DND-41 (cell line): ENCODE data around the gene JAKMIP1.

Source experiments
- ATAC-seq: fragments of 200-7000 bp; cut with Tn5 transposase; 3 replicates; pipeline ENCODE4 v1.9.1; 2021; ENCODE audit warnings: low read depth; ENCODE audit not compliant: insufficient read depth
- DNase-seq: peaks from one replicate; pipeline ENCODE4 v3.0.0-alpha.2; 2020
- H2AFZ ChIP-seq: 2 replicates; pipeline ENCODE4 v1.6.0; 2012; ENCODE audit warnings: low read depth, low read length
- H3K27ac ChIP-seq: 2 replicates; pipeline ENCODE4 v1.5.1; 2012; ENCODE audit warnings: low read length, inconsistent platforms
- H3K27me3 ChIP-seq: fragments of 200-600 bp; sonication (generic); 2 replicates; pipeline ENCODE4 v1.6.0; 2012; ENCODE audit warnings: low read length, mild to moderate bottlenecking, inconsistent platforms; ENCODE audit not compliant: insufficient read depth, poor library complexity
- H3K36me3 ChIP-seq: 2 replicates; pipeline ENCODE4 v1.5.1; 2012; ENCODE audit warnings: low read length, inconsistent platforms; ENCODE audit not compliant: insufficient read depth
- H3K4me1 ChIP-seq: 2 replicates; pipeline ENCODE4 v1.5.1; 2012; ENCODE audit warnings: mild to moderate bottlenecking, low read length; ENCODE audit not compliant: insufficient read depth
- H3K4me2 ChIP-seq: 2 replicates; pipeline ENCODE4 v1.6.0; 2012; ENCODE audit warnings: mild to moderate bottlenecking, moderate library complexity, low read length, inconsistent platforms; ENCODE audit not compliant: insufficient read depth
- H3K4me3 ChIP-seq, 2 experiments: fragments of 200-600 bp in 1 of 2; shearing (Covaris generic) in 1 of 2; 2 replicates each; pipeline ENCODE4 v1.5.1; 2012 to 2016; ENCODE audit warnings: inconsistent platforms in 2 of 2, low read length in 2 of 2, mild to moderate bottlenecking in 2 of 2, low read depth in 1 of 2, moderate library complexity in 1 of 2
- H3K79me2 ChIP-seq: 2 replicates; pipeline ENCODE4 v1.6.0; 2012; ENCODE audit warnings: low read length, inconsistent platforms; ENCODE audit not compliant: insufficient read depth
- H3K9ac ChIP-seq: 2 replicates; pipeline ENCODE4 v1.6.0; 2012; ENCODE audit warnings: low read depth, mild to moderate bottlenecking, inconsistent platforms, low read length, moderate library complexity
- H3K9me3 ChIP-seq: 2 replicates; pipeline ENCODE4 v1.5.1; 2012; ENCODE audit warnings: low read length, moderate library complexity, mild to moderate bottlenecking, inconsistent platforms; ENCODE audit not compliant: insufficient read depth, severe bottlenecking
- H4K20me1 ChIP-seq: 2 replicates; pipeline ENCODE4 v1.6.0; 2012; ENCODE audit warnings: low read length; ENCODE audit not compliant: insufficient read depth
- CTCF ChIP-seq: IDR thresholded peaks from 2 replicates; pipeline ENCODE4 v1.5.1; 2012; ENCODE audit warnings: borderline replicate concordance, low read length, moderate library complexity, mild to moderate bottlenecking; ENCODE audit not compliant: poor library complexity, severe bottlenecking; ENCODE audit errors: extremely low read depth
- EZH2 ChIP-seq: IDR thresholded peaks from 3 replicates; pipeline ENCODE4 v1.6.1; 2012; ENCODE audit warnings: borderline replicate concordance, low read depth, mild to moderate bottlenecking, moderate library complexity, low read length, inconsistent platforms; ENCODE audit not compliant: severe bottlenecking

The JAKMIP1 gene

GRCh38 chr4:6207602-6208001 lies 7.3 kb upstream of the JAKMIP1 start:
- Histone ChIP-seq H3K9me3 (no peaks in the 10 kb centered on the region), H3K27ac (no peak overlapping the region), H3K27me3 (no peaks in the 10 kb centered on the region), H2AFZ (no peak overlapping the region), H3K4me2 (no peak overlapping the region), H3K9ac (no peak overlapping the region), H3K36me3 (no peaks in the 10 kb centered on the region), H4K20me1 (peaks cover 4% of the 10 kb centered on the region; the same call in 1 of the 2 replicates), H3K79me2 (no peaks in the 10 kb centered on the region), H3K4me1 (no peaks in the 10 kb centered on the region), H3K4me3 (no peak overlapping the region)
- ATAC-seq (no peak), DNase-seq (no peak)
- no peak for TF ChIP-seq CTCF
- TF ChIP-seq EZH2 = no peak

GRCh38 chr4:6206771-6207290 lies 6.5 kb upstream of the JAKMIP1 start:
- Histone ChIP-seq H3K36me3 (no peaks in the 10 kb centered on the region), H3K4me2 (no peak overlapping the region), H3K27ac (no peak overlapping the region), H3K9ac (no peak overlapping the region), H4K20me1 (peaks cover 4% of the 10 kb centered on the region; the same call in 1 of the 2 replicates), H3K9me3 (no peaks in the 10 kb centered on the region), H3K4me1 (no peaks in the 10 kb centered on the region), H3K4me3 (no peak overlapping the region), H3K79me2 (no peaks in the 10 kb centered on the region), H3K27me3 (no peaks in the 10 kb centered on the region), H2AFZ (no peak overlapping the region)
- ATAC-seq = no peak
- no peak for TF ChIP-seq CTCF
- TF ChIP-seq EZH2 = no peak
- no peak for DNase-seq

- no peaks in the 10 kb centered on the region for H3K79me2 ChIP-seq
- H3K27me3 ChIP-seq = no peaks in the 10 kb centered on the region
- H4K20me1 ChIP-seq = peaks cover 4% of the 10 kb centered on the region; the same call in 1 of the 2 replicates
- H3K4me2 ChIP-seq = no peak overlapping the region
- H3K4me1 ChIP-seq = no peaks in the 10 kb centered on the region
- no peak overlapping the region for H3K9ac ChIP-seq
- no peaks in the 10 kb centered on the region for H3K36me3 ChIP-seq
- no peak for DNase-seq
- H2AFZ ChIP-seq = no peak overlapping the region
- H3K4me3 ChIP-seq = no peak overlapping the region
- TF ChIP-seq EZH2 (no peak), CTCF (no peak)
- no peaks in the 10 kb centered on the region for H3K9me3 ChIP-seq
- ATAC-seq = no peak
- H3K27ac ChIP-seq = no peak overlapping the region
Measured at GRCh38 chr4:6205973-6206372, 5.6 kb upstream of the JAKMIP1 start.

GRCh38 chr4:6205567-6205931 lies 5.2 kb upstream of the JAKMIP1 start:
- Histone ChIP-seq H3K27me3 (no peaks in the 10 kb centered on the region), H2AFZ (no peak overlapping the region), H3K9ac (no peak overlapping the region), H3K79me2 (no peaks in the 10 kb centered on the region), H3K4me2 (no peak overlapping the region), H3K9me3 (no peaks in the 10 kb centered on the region), H4K20me1 (peaks cover 4% of the 10 kb centered on the region; the same call in 1 of the 2 replicates), H3K27ac (no peak overlapping the region), H3K4me3 (no peak overlapping the region), H3K4me1 (no peaks in the 10 kb centered on the region), H3K36me3 (no peaks in the 10 kb centered on the region)
- TF ChIP-seq CTCF (no peak), EZH2 (no peak)
- DNase-seq (no peak), ATAC-seq (no peak)
